Panc1 (cell line): ENCODE results near the gene NR2C1.

Experiments
- CTCF ChIP-seq: fragments of 450-650 bp; IDR thresholded peaks from 2 replicates; pipeline ENCODE4 v1.5.1; 2017; ENCODE audit warnings: mild to moderate bottlenecking
- POLR2AphosphoS5 ChIP-seq: IDR thresholded peaks from 2 replicates; pipeline ENCODE4 v1.6.1; 2012; ENCODE audit warnings: mild to moderate bottlenecking, low read depth, low read length, moderate library complexity

- TF ChIP-seq CTCF: no peak
- TF ChIP-seq POLR2AphosphoS5: no peak
These were observed 93.5 kb downstream of the NR2C1 start for GRCh38 chr12:94979941-94980340.
